Left lobe of liver (tissue), 2 donors: ENCODE data around the gene ADAMTS18. TPM values are rescaled to one million over a fixed set of nuclear protein-coding genes. Genes with fewer than 3 reads are reported as not detected.

ENCODE experiments used
- ATAC-seq: fragments of 200-7000 bp; cut with Tn5 transposase; one replicate; pipeline ENCODE4 v1.9.1; 2020; ENCODE audit warnings: mild to moderate bottlenecking, moderate library complexity
- DNase-seq: peaks from one replicate; pipeline ENCODE4 v3.0.0-alpha.2; 2020; ENCODE audit warnings: low spot score
- total RNA-seq: library from RNA; stranded (reverse); gene quantifications from one replicate; pipeline ENCODE4 v1.2.1, GENCODE V29; 2021
- donor health status: DM: no; HTN: no; CAD: no; lungs with moderate emphysema.
- donor health status: DM: no; HTN: yes; CAD: no.

The ADAMTS18 gene
- total RNA-seq, 1 donor from 2014 or later, result 0.28 TPM

DNA sequence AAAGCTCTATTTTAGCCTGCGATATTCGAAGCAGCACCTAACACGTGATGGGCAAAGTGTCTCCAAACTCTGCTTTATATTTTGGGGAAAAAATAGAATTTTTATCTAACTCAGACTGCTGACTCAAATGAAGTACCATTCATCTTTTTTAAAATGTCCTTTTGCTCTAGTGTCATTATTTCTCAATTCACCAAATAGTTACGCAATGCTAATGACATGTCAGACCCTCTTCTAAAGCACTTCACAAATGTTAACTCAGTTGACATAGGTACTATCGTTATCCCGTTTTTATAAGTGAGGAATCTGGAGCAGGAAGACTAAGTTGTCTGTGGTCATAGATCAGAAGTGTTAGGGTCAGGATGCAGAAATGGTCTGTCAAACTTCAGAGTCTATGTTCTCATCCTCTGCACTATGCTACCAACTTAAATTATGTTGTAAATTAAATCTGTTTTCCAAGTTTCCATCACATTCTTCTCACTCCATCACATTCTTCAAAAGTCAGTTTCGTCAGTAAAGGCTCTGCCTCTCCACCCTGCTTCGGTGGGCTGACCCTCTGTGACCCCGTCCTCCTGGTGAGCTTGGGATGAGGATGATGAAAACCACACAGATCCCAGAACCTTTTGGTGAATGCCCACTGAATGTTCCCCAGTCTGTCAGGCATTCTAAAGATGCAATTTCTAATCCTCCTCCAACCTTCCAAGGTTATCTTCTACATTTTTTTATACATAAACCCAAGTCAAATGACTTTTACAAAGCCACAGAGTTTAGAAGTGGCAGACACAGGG, 102.8 kb downstream of the ADAMTS18 start:
- ATAC-seq (no peak), DNase-seq (no peak)

DNA sequence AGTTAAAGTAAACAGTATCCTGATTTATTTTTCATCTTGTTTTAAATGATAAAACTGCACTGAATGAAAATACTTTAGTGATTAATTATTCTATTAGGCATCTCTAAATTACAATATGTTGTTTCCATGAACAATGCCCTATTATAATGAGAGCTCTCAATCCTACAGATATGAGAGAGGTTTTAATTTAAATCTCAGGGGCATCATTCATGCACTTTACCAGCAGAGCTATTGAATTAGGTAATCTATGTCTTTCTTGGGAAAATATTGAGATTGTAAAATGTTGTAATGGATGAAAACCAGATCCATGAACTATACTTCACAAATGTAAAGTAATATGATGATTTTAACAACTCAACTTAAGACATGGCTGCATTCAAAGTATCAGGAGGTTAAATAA, 103.8 kb downstream of the ADAMTS18 start:
- ATAC-seq, result no peak
- no peak for DNase-seq

GRCh38 chr16:77330332-77331042, 104.3 kb downstream of the ADAMTS18 start:
- no peak for ATAC-seq
- DNase-seq, result no peak

DNA sequence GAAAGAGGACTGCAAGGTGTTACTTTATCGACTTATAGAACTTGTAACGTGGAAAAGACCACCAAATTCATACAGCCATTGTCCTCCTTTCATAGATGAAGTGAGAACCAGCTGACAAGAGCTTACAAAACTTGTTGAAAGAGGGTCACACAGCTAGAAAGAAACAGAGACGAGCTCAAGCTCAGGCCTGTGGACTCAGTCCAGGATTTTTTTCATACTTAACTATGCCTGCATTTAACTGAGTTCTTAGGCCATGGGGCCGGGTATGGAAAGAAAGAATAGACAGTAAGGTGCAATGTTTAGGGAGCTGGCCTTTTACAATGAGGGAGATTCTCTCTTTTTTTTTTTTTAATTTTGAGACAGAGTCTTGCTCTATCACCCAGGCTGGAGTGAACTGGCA, 106.1 kb downstream of the ADAMTS18 start:
- no peak for DNase-seq
- ATAC-seq, result no peak

- no peak for DNase-seq
- ATAC-seq, result no peak
Measured at GRCh38 chr16:77328274-77328673, 106.6 kb downstream of the ADAMTS18 start.

- no peak for DNase-seq
- ATAC-seq, result no peak
Measured at GRCh38 chr16:77327717-77328116, 107.1 kb downstream of the ADAMTS18 start.

GRCh38 chr16:77324729-77325128, 110.1 kb downstream of the ADAMTS18 start:
- ATAC-seq, result no peak
- DNase-seq, result no peak

DNA sequence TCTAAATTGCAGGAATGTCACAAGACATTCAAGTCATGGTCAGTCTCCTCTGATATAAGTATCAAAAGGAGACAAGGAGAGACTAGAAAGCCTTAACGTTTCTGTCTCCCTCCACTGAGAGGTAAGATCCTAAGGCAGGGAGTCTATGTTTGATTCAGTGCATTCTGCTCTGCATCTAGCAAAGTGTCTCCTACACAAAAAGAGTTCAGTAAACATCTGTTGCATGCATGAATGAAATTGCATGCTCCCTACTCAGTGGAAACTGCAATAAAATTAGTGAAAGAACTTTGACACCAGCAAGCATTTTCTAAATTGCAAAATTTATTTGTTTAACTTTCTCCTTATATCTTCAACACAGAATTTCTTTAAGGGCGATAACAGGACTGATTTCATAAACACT, 111.1 kb downstream of the ADAMTS18 start:
- DNase-seq (no peak), ATAC-seq (no peak)

- DNase-seq (no peak), ATAC-seq (no peak)
Measured at GRCh38 chr16:77322757-77323156, 112.1 kb downstream of the ADAMTS18 start.

- DNase-seq (no peak), ATAC-seq (no peak)
Measured at GRCh38 chr16:77317059-77317458, 117.8 kb downstream of the ADAMTS18 start.

GRCh38 chr16:77310877-77311276, 124.0 kb downstream of the ADAMTS18 start:
- DNase-seq, result no peak
- no peak for ATAC-seq

DNA sequence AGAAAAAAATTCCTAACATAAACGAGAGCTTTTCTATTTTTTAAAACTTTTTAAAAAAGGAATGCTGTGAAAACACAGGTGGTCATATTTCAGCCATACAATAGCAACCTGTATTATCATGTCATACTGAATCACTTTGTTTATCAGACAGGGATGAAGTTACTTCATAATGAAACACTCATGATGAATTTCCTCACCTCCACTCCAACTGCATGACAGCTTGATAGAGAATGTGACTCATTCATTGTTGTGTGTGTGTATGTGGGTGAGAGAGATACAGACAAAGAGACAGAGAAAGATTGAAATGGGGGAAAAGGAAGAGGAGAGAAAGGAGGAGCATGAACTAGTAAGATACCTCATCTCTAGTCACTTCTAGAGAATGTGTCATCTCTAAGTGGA, 126.7 kb downstream of the ADAMTS18 start:
- no peak for ATAC-seq
- no peak for DNase-seq

DNA sequence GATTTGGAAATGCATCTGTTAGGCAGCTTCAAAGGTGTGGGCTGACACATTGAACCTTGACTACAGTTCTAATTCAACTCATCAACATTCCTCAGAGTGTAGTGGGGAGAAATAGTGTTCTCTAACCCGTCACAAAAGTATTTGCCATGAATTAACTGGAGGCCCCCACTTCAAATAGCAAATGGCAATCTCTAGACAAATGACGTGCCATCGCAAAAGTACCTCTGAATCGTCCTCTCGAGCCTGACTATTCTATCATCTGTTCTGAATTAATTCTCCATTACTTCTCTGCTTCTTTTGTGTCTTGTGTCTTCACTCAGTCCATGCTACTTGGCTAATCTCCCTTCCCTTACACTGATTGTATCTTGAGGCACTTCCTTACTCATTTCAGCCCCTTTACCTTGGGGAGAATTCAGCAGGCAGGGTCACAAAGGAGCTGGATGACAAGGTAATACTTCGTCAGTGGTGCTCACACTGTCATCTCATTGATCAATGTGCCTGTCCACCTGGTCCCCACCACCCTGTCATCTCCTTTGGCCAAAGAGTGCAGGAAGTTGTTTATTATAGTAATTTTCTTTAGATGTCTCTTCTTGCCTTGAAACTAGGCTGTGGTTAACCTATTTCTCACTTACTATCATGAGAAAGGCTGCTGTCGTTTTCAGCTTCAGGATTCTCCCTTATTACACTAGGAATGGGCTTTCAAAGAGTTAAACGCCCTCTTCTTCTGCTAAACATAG, 127.2 kb downstream of the ADAMTS18 start:
- ATAC-seq, result no peak
- no peak for DNase-seq

DNA sequence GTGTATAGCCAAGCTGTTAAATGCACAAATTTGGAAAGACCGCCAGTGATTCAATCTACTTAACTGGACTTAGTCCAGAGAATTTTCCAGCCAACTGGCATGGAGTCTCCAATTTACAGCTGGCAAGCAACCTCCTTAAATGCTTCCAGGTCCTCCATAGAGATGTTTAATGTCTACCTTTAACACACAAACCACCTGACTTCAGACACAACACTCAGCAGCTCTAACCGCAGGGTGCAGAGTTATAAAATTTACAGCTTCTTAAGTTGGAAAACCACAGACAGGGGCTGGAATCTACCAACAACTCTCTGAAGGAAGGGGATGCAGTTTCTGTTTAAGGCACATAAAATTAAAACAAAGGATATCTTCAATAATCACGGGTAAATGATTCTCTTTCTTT, 128.8 kb downstream of the ADAMTS18 start:
- ATAC-seq (no peak), DNase-seq (no peak)

DNA sequence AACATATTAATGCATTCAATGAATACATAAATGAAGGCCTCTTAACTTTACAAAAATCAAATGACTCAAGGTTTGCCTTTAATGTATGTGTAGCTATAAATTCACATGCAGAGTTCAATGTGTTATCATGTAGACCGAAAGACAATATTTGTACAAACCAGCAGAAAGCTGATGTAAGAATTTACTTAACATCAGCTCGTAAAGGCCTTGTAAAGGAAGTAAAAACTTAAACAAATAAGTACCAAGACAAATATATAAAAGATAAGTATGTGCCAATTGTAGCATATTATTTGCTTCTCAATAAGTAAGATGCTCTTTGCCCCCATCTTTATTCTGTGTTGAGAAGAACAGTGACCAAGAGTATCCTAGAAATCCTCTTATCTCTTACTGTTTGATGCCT, 130.0 kb downstream of the ADAMTS18 start:
- DNase-seq, result no peak
- no peak for ATAC-seq

- ATAC-seq (no peak), DNase-seq (no peak)
Measured at GRCh38 chr16:77304134-77304533, 130.7 kb downstream of the ADAMTS18 start.

DNA sequence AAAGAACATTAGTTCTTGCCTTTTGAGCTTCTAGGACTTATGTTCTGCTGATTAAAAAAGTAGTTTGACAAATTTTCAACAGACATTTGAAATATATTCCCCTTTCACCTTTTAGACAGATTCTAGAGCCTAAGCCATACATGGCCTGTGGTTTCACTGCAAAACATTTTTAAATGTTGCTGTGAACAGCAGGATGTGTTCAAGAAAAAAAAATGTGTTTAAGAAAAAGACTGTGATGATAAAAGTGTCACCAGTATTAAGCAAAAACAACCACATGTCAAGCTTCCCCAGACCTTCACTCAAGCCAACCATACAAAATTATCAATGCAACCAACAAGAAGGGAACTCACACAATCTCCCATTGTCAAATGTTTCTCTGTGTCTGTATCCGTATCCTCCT, 132.2 kb downstream of the ADAMTS18 start:
- no peak for ATAC-seq
- DNase-seq, result no peak

GRCh38 chr16:77302249-77302648, 132.6 kb downstream of the ADAMTS18 start:
- DNase-seq (no peak), ATAC-seq (no peak)

DNA sequence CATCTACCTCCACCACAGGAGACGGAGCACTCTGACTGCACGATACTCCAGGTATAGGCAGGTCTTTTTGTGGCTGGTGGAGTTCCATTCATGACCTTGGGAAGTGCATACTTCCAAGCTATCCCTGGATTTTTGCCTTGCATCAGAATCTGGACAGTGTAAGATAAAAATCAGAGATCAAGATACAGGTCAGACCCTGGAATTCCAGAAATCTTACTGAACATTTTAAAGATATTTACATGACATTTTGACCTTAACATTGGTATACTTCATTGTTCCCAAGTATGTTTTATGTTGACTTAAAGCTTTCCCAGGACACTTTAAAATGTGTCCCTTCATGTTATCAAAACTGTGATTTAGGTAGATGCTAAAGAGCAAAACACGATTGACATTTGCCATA, 134.6 kb downstream of the ADAMTS18 start:
- ATAC-seq (no peak), DNase-seq (no peak)

- DNase-seq (no peak), ATAC-seq (no peak)
Measured at GRCh38 chr16:77299395-77299794, 135.4 kb downstream of the ADAMTS18 start.

- ATAC-seq, result no peak
- no peak for DNase-seq
Measured at GRCh38 chr16:77298418-77299360, 136.1 kb downstream of the ADAMTS18 start.
